Right atrium auricular region (tissue), 2 donors: ENCODE measurements around the gene CLRN3. TPM values are rescaled to one million over a fixed set of nuclear protein-coding genes. Genes with fewer than 3 reads are reported as not detected.
A peak's percentile ranks its signal among the peaks of the same experiment; 100 is the strongest.

Source experiments
- DNase-seq: peaks from one replicate; pipeline ENCODE4 v3.0.0-alpha.2; 2019; ENCODE audit warnings: low spot score
- H3K27ac ChIP-seq, 2 donors: fragments of 200-600 bp; sonication (generic); 1 replicate in 1 of 2; 2 replicates in 1 of 2; pipeline ENCODE4 v1.5.1; 2016 to 2019
- H3K27me3 ChIP-seq, 2 donors: fragments of 200-600 bp; sonication (generic); one replicate each; pipeline versions ENCODE4 v1.5.1 to v1.6.0; 2017 to 2019
- H3K36me3 ChIP-seq: fragments of 200-600 bp; sonication (generic); one replicate; pipeline ENCODE4 v1.5.1; 2016
- H3K4me1 ChIP-seq, 2 donors: fragments of 200-600 bp; sonication (generic); one replicate each; pipeline versions ENCODE4 v1.5.1 to v1.6.0; 2017 to 2019
- H3K4me3 ChIP-seq, 2 donors: fragments of 200-600 bp; sonication (generic); 1 replicate in 1 of 2; 2 replicates in 1 of 2; pipeline ENCODE4 v1.5.1; 2017 to 2019; ENCODE audit warnings: mild to moderate bottlenecking in 1 of 2, moderate library complexity in 1 of 2
- H3K9me3 ChIP-seq, 2 donors: fragments of 200-600 bp; sonication (generic); one replicate each; pipeline ENCODE4 v1.5.1; 2019
- total RNA-seq, 2 donors: library from RNA; depleted of rRNA; stranded (reverse); fragments of >200 nt; gene quantifications; one replicate each; pipeline ENCODE4 v1.1.0, GENCODE V29; 2016
- TF ChIP-seq, protein P1 (sequence below), 2 donors: fragments of 200-600 bp; sonication (generic); IDR thresholded peaks; one replicate each; pipeline ENCODE4 v1.5.1; 2019; ENCODE audit warnings: antibody characterized with exemption in 2 of 2

Gene CLRN3
- total RNA-seq, 2 donors from 2014 or later: not detected

DNA sequence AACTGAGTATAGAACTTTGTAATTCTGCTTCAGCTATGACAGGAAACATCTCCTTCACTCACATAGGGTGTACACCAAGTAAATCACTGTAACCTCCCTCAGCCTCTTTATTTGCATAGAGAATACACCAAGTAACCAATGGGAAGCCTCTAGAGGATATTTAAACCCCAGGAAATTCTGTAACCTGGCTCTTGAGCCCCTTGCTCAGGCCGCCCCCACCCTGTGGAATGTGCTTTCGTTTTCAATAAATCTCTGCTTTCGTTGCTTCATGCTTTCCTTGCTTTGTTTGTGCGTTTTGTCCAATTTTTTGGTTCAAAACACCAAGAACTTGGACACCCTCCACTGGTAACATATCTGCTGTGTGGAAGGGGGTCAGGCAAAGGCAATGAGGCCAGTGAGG lies 60.2 kb downstream of the CLRN3 start:
- no peak overlapping the region for H3K27ac ChIP-seq
- no peaks in the 10 kb centered on the region for H3K9me3 ChIP-seq
- H3K36me3 ChIP-seq: no peaks in the 10 kb centered on the region
- no peaks in the 10 kb centered on the region for H3K27me3 ChIP-seq
- TF ChIP-seq, protein P1, sequence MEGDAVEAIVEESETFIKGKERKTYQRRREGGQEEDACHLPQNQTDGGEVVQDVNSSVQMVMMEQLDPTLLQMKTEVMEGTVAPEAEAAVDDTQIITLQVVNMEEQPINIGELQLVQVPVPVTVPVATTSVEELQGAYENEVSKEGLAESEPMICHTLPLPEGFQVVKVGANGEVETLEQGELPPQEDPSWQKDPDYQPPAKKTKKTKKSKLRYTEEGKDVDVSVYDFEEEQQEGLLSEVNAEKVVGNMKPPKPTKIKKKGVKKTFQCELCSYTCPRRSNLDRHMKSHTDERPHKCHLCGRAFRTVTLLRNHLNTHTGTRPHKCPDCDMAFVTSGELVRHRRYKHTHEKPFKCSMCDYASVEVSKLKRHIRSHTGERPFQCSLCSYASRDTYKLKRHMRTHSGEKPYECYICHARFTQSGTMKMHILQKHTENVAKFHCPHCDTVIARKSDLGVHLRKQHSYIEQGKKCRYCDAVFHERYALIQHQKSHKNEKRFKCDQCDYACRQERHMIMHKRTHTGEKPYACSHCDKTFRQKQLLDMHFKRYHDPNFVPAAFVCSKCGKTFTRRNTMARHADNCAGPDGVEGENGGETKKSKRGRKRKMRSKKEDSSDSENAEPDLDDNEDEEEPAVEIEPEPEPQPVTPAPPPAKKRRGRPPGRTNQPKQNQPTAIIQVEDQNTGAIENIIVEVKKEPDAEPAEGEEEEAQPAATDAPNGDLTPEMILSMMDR (IDR thresholded peaks at IDR 0.05): no peak
- no peak overlapping the region for H3K4me3 ChIP-seq
- peak; percentile 11 for DNase-seq
- H3K4me1 ChIP-seq: no peaks in the 10 kb centered on the region

DNA sequence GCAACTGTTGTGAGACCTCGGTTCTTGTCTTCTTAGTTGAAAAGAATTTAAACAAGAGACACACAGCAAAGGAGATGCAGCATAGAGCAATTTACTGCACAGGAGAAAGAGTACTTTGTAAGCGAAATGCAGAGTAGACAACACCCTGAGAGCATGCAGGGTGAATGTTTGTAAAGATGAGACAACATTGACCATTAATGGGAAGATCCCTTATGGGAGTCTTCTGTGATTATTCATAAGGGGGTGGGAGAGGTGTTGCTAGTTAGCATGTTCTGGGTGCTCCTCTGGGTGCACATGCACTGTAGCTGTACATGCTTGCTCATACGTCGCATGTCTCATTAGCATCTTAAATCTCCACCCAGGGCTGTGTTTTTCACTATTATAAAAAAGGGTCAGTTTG lies 62.3 kb downstream of the CLRN3 start:
- no peaks in the 10 kb centered on the region for H3K36me3 ChIP-seq
- no peaks in the 10 kb centered on the region for H3K4me1 ChIP-seq
- no peaks in the 10 kb centered on the region for H3K27me3 ChIP-seq
- H3K4me3 ChIP-seq: no peak overlapping the region
- no peak overlapping the region for H3K27ac ChIP-seq
- TF ChIP-seq, protein P1 (IDR thresholded peaks at IDR 0.05): no peak
- H3K9me3 ChIP-seq: no peaks in the 10 kb centered on the region
- peak; percentile 1 for DNase-seq

Other genes with a start within 250 kb of the CLRN3 start
- not detected for gene FOXI2, start 155.8 kb downstream of the CLRN3 start, total RNA-seq
- gene PTPRE, start 14.2 kb upstream of the CLRN3 start, total RNA-seq: 10 to 100 TPM; 11.3 to 23.5 TPM
- gene MKI67, start 233.5 kb upstream of the CLRN3 start, total RNA-seq: 1 to 10 TPM in 1 of 2 donors, under 1 TPM in 1; 0.35 to 4.0 TPM